ENCODE results near the gene PHLPP1.

The PHLPP1 gene

DNA sequence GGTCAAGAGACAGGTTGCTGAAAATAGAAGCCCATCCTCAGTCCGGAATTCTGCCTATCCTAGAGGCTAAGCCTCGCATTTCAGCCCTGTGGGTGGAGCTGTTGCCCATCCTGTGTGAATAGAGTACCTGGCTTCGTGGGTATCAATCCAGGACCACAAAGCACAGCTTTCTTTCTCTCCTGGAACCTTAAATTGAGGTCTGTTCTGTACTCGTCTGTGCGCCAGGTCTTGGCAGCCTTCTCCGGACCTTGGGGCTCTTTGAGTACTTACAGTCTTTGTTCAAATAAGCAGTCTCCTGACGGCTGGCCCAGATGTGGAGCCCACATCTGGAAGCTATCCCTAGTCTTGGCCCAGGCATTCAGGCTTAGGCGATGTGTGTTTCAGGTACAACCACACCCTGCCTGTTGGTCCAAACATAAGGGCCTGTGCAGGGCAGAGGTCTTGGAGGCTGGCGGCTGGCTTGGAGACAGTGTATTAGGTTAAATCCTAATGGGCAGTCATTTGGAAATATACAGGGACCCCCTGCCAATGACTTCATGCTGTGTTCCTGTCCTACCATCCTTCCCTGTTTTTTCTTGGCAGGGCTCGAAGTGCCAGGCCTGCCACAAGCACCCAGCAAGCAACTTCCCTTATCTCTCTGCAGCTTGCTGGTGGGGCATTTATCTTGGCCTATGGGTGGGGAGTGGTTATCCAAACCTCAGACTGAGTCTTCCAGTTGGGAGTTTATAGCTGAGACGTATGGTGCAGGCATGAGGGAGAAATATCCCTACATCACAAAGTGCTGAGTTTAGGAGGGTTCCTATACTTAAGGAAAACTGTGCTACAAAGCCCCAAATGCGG lies 310.1 kb downstream of the PHLPP1 start:
- no peak for DNase-seq

DNA sequence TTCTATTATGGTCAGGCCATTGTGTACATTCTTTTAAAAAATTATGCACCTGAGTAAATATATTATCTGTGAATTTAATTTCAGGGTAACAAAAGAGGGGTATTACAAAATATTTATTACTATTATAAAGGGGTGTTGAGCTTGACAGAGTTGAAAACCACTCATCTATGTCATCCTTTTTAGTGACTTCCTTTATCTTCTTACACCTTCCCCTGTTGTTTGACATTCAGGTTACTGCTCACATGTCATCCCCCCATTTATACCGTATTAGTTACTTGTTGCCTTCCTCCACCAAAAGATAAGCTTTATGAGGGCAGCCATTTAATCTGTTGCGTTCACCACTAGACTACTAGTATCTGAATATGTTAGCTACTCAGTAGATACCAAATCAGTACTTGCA lies 313.0 kb downstream of the PHLPP1 start:
- no peak for DNase-seq

Measured in stimulated activated CD4-positive, alpha-beta T cell treated with anti-CD3 and anti-CD28 coated beads, Interleukin-2, amount 100 ng/mL, for 24 hours (primary cell).